ENCODE results near the gene PCDH12. TPM values are rescaled to one million over a fixed set of nuclear protein-coding genes. Genes with fewer than 3 reads are reported as not detected.
A peak's percentile ranks its signal among the peaks of the same experiment; 100 is the strongest.
"Not testable (repeated sequence)": the region's sequence is repeated elsewhere in the genome, so short reads cannot be mapped to it uniquely, and the experiment has no call there.

The PCDH12 gene
- polyA plus RNA-seq, 12 donors, result 14.5 to 25.7 (median 16.9) TPM; not detected in 1

DNA sequence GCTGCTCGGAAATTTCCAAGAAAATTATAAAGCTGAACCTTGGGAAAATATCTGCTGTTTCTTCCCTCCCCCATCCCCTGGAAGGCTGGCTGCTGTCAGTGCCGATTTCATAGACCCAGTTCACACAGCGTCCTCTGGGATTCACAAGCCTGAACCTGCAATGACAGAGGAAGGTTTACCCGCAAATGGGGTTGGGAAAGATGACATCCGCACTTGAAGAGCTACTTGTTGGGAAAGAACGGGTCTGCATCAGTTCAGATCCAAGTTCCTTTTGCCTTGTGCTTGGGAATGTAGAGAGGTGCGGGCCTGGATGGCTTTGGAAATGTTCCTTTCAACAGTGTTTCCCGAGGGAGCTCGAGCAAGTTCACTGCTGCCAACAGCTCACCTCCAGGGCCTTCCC lies 13.9 kb downstream of the PCDH12 start:
- DNase-seq, result no peak

DNA sequence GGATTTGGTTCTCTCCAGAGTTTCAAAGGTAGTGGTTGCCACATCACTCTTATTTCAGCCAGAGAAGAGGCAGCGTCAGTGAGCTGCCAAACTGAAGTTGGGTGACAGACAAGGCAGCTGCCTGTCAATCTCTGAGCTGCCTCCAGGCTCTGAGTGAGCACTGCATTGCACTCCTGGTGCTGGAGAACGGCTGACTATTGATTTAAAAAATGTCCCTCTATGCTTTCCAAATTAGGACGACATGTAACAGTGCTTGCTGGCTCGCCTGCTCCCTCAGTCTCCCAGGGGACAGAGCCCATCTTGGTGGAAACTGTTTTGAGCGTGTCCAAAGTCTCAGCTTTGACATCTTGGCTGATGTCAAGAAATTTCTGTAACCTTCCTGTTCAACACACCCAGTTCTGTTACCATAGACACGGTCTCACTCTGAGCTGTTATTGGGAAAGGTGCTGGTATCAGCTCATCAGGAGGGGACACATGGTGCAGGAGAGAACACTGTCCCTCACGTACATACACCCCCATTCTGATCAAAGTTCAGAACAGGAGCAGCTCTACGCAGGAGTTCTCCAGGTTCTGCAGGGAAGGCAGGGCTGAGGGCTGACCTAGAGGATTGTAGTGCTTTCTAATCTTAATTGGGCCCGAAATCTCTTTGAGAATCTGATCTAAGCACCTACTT lies 15.7 kb downstream of the PCDH12 start:
- no peak for DNase-seq

- DNase-seq, result no peak
These were observed 16.2 kb downstream of the PCDH12 start for GRCh38 chr5:141941779-141942178.

GRCh38 chr5:141941307-141941706 lies 16.7 kb downstream of the PCDH12 start:
- no peak for DNase-seq

DNA sequence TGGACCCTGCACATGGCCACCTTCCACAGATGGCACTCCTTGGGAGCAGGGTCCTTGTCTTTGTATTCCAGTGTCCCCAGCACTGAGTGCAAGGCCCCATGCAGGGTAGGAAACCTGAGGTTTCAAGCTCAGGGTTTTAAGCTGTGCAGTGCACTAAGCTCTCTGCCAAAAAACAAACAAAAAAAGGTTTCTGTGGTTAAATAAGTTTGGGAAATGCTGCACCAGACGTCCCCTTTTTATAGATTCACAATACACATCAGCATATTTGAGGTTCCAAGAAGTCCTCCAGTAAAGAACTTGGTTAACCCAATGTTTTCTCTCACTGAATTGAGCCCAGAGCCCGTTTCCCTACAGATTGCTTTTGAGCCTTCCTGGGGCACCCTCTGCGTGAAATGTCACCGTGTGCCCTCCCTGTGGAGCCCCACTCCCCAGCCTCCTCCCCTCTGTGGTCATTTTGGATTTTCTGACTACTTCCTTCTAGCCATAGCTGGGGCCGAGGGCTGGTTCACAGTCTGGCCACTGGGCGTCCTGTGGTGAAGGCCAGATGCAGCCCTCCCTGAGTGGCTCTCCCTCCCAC lies 17.2 kb downstream of the PCDH12 start:
- no peak for DNase-seq

DNA sequence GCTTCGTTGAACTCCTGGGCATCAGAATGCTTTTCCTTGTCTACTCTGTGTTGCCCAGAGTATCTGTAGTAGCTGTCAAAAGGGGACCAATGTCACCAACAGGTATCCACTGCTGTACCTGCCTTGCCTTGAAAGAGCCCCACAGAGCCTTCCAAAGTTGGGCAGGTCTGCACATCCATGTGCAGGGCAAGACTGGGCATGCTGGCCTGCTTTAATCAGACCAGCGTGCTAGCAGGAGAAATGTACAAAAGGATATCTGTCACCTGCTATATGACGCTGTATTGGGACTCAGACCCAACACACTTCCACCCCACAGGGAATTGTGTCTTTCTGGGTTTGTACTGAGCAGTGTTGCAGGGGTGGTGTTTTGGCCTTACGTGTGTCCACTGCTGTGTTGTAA lies 22.5 kb downstream of the PCDH12 start:
- DNase-seq, result no peak

DNA sequence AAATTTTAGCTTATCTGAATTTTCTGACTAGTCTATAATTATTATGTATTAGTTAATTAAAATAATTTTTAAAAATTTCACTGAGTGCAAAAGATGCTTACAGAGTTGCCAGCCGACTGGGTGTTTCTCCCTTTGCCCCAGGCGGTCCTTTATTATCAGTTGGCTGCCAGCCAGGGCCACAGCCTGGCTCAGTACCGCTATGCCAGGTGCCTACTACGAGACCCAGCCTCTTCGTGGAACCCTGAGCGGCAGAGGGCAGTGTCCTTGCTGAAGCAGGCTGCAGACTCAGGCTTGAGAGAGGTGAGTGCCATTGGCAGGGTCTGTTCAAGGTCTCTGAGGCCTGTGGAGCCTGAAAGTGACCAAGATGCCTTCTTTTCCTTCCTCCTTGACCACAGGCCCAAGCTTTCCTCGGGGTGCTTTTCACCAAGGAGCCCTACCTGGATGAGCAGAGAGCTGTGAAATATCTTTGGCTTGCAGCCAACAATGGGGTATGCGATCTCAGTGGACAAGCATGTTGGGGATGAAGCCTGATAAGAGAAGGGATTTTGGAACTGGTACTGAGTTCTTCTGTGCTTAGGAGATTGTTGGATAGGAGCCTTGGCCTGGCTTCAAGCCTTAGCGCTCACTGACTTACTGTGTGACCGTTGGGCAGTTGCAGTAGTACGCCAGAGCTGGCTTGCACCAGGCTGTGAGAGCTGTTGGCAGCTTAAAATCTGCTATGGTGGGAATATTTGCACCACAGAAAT lies 23.7 kb downstream of the PCDH12 start:
- no peak for DNase-seq

GRCh38 chr5:141933151-141933550 lies 24.9 kb downstream of the PCDH12 start:
- no peak for DNase-seq

DNA sequence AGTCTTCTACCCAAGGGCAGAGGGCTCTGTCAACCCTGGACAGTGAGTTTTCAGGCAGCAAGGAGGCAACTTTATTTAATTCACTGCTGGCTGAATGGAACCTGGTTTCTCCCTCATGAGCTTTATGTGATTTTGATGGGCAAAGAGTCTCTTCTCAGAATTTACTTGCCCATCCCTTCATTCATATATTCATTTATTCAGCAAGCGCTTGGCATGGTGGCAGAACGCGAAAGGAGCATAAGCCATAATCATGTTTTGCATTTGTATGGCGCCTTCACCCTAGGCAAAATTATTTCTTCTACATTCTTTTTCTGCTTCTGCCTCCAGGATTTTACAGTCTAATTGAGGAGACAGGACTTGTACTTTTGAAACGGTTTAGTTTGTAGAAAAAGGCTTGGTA lies 26.3 kb downstream of the PCDH12 start:
- DNase-seq, result no peak

DNA sequence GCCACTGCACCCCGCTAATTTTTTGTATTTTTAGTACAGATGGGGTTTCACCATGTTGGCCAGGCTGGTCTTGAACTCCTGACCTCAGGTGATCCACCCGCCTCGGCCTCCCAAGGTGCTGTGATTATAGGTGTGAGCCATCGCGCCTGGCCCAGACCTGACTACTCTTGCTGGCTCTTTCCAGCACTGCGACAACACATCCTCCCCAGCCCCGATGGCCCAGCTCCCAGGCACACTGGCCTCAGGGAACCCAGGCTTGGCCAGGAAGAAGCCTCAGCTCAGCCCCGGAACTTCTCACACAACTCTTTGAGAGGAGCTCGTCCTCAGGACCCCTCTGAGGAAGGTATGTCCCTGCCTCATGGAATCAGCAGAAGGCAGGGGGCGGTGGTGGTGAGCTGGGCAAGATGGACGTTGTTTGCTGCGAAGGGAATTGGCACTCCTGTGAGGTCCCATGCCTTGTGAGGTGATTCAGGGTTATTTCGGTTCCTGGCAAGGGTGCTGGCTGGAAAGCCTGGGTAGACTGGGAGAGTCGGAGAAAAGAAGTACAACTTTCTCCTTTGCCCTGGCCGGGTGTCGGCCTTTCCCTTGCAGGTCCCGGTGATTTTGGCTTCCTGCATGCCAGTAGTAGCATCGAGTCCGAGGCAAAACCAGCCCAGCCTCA lies 28.5 kb downstream of the PCDH12 start:
- no peak for DNase-seq

DNA sequence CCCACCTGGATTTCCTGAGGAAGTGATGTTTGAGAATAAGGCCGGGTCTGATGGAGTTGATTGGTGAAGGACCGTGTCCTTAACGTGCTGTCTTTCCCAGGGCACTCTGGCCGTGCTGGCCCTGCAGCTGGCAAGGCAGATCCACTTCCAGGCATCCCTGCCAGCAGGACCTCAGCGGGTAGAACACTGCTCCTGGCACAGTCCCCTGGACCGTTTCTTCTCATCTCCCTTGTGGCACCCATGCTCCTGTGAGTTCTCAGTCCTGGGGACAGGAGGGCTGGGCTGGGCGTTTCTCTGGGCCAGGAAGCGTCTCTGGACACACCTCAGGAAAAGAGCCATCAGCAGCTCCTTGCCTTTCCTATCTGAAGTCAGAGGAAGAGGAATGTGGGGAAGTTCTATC lies 30.0 kb downstream of the PCDH12 start:
- DNase-seq, result no peak

- no peak for DNase-seq
These were observed 31.6 kb downstream of the PCDH12 start for GRCh38 chr5:141926434-141926833.

GRCh38 chr5:141923448-141924313 lies 34.3 kb downstream of the PCDH12 start, which contains the start of gene DELE1:
DELE1 (plus strand) TSS chr5:141923871; CDS start chr5:141923942, 71 bp downstream.
- peak; percentile 96 for DNase-seq

GRCh38 chr5:141922827-141923447 lies 35.1 kb downstream of the PCDH12 start:
- not testable (repeated sequence) for DNase-seq

DNA sequence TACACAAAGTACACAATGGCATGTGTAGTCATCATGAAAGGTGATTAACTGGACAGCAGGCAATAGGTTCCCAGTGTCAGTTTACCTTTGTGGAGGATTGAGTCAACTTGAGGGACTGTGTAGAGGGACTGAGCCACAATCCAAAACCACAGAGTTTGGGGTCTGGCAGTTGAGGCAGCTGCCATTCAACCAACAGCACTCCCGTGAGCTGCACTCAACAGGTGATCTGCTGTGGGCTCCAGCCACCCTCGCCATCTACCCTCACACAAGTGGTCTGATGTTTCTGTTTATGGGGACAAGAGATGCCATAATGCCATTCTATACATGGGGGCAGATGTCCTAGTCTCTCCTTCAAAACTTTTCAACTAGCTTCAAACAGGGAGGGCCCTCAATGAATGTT lies 37.2 kb downstream of the PCDH12 start:
- DNase-seq, result no peak

DNA sequence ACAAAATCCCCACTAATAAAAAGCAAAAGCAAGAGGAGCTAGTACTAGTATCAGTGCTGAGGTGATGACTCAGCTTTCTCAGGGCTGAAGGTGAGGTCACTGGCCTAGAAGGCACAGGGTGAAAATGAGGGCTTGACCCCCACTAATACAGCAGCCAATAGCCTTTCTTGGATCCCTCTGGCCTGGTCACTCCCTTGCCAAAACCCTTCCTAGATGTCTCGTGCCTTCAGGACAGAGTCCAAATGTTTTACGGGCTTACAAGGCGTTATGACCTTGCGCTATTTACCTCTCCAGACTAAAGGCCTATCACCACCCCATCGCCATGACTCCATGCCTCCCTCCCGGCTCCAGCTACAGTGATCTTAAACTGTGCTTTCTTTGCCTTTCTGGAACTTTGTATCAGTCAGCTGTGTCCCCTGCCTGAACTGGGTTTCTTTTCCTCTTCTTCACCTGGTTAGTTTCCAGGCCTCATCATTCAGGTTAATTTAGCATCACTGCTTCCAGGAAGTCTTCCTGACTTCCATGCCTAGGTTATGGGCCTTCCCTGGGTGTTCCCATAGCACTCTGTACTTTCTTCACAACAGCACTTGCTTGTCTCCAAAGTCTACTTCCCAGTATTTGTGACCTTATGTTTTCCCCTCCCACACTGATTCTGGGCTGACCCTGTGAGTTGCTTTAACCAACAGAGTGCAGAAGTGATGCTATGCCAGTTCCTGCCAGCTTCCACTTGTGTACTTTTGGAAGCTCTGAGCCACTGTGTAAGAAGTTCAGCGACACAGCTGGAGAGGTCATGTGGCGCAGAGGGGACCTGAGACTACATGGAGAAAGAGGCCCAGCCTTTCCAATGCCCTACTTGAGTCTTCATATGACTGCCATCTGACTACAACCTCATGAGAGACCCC lies 38.5 kb downstream of the PCDH12 start:
- no peak for DNase-seq

- no peak for DNase-seq
These were observed 40.2 kb downstream of the PCDH12 start for GRCh38 chr5:141917760-141918159.

GRCh38 chr5:141916522-141916921 lies 41.5 kb downstream of the PCDH12 start:
- DNase-seq, result no peak

DNA sequence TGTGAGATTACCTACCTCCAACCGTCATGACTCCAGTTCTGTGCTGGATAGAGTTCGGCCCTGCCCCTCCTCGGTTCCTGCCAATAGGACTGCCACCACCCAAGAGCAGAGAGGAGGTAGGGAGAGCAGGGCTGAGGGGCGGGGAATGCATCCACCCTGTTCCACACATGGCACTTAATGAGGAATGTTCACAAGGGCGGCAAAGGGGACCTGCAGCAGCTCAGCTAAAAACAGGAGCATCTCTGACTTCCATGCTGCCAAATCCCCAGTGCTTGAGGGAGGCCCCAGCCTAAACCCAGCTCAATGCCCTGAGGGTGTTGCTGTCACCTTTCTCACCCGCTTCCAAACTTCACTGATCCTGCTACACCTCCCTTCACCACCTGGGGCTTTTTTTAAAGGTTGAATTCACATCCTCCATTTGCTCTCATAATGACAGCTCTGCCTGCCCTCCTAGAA lies 42.1 kb downstream of the PCDH12 start:
- DNase-seq, result no peak

- no peak for DNase-seq
These were observed 43.2 kb downstream of the PCDH12 start for GRCh38 chr5:141914797-141915196.
